ENCODE results near the gene HCK.

HCK gene

GRCh38 chr20:32134026-32134425 lies 82.0 kb downstream of the HCK start:
- DNase-seq, result no peak

- DNase-seq, result no peak
Measured at GRCh38 chr20:32135983-32136515, 84.0 kb downstream of the HCK start.

GRCh38 chr20:32138921-32139320 lies 86.9 kb downstream of the HCK start:
- no peak for DNase-seq

- DNase-seq, result peak; percentile 75
Measured at GRCh38 chr20:32139947-32140346, 87.9 kb downstream of the HCK start.

GRCh38 chr20:32140603-32141002 lies 88.6 kb downstream of the HCK start:
- DNase-seq, result no peak

GRCh38 chr20:32141465-32141980 lies 89.5 kb downstream of the HCK start:
- no peak for DNase-seq

GRCh38 chr20:32142088-32142487 lies 90.0 kb downstream of the HCK start:
- DNase-seq, result no peak

- DNase-seq, result no peak
Measured at GRCh38 chr20:32142991-32143390, 90.9 kb downstream of the HCK start.

GRCh38 chr20:32144898-32145662 lies 93.0 kb downstream of the HCK start:
- peak; percentile 27 for DNase-seq

- no peak for DNase-seq
Measured at GRCh38 chr20:32149566-32150170, 97.6 kb downstream of the HCK start.

- DNase-seq, result no peak
Measured at GRCh38 chr20:32150291-32150848, 98.3 kb downstream of the HCK start.
